PC-3 (cell line): Measurements from ENCODE around the gene ARHGAP24. TPM values are rescaled to one million over a fixed set of nuclear protein-coding genes. Genes with fewer than 3 reads are reported as not detected.
A peak's percentile ranks its signal among the peaks of the same experiment; 100 is the strongest.

Experiments used
- ATAC-seq: fragments of 200-7000 bp; cut with Tn5 transposase; 2 replicates; pipeline ENCODE4 v1.9.1; 2020; ENCODE audit warnings: mild to moderate bottlenecking, moderate library complexity
- BruUV-seq: library from RNA; stranded (reverse); fragments of 400-500 nt; replicated peaks from 2 replicates; lab custom pipeline; 2021; lab: Mats Ljungman, UMichigan
- CTCF ChIA-PET: fragments of 300-600 bp; sonication (Branson Sonifier 250); formaldehyde crosslinking; loops from one replicate; lab custom pipeline; 2022; ENCODE audit warnings: antibody characterized with exemption; lab: Charles Lee
- POLR2A ChIA-PET: fragments of 300-600 bp; sonication (Branson Sonifier 250); formaldehyde crosslinking; loops from one replicate; lab custom pipeline; 2022; ENCODE audit warnings: antibody characterized with exemption; ENCODE audit not compliant: unreplicated experiment; lab: Charles Lee
- DNase-seq: peaks from one replicate; pipeline ENCODE4 v3.0.0-alpha.2; 2015
- H2AFZ ChIP-seq: fragments of 300-600 bp; sonication (generic); 2 replicates; pipeline ENCODE4 v1.6.0; 2016; ENCODE audit warnings: antibody characterized with exemption, low read length
- H3F3A ChIP-seq: fragments of 300-600 bp; sonication (generic); one replicate; pipeline ENCODE4 v1.6.0; 2017; ENCODE audit warnings: antibody characterized with exemption, low read length, control low read depth, mild to moderate bottlenecking; ENCODE audit not compliant: unreplicated experiment
- H3K27ac ChIP-seq: fragments of 300-600 bp; sonication (generic); 2 replicates; pipeline ENCODE4 v1.5.1; 2016; ENCODE audit warnings: mild to moderate bottlenecking, low read length
- H3K27me3 ChIP-seq: fragments of 300-600 bp; sonication (generic); 2 replicates; pipeline ENCODE4 v1.6.1; 2016; ENCODE audit warnings: low read length, mixed read lengths
- H3K36me3 ChIP-seq: fragments of 300-600 bp; sonication (generic); 2 replicates; pipeline ENCODE4 v1.6.1; 2016; ENCODE audit warnings: low read depth, mixed run types, low read length, mixed read lengths
- H3K4me1 ChIP-seq: fragments of 300-600 bp; sonication (generic); 2 replicates; pipeline ENCODE4 v1.5.1; 2016; ENCODE audit warnings: low read length; ENCODE audit not compliant: insufficient read depth
- H3K4me2 ChIP-seq: fragments of 300-600 bp; sonication (generic); 2 replicates; pipeline ENCODE4 v1.6.0; 2016; ENCODE audit warnings: low read length
- H3K4me3 ChIP-seq: fragments of 300-600 bp; sonication (generic); 2 replicates; pipeline ENCODE4 v1.5.1; 2016; ENCODE audit warnings: mild to moderate bottlenecking, low read length, mixed read lengths
- H3K79me2 ChIP-seq: fragments of 300-600 bp; sonication (generic); 2 replicates; pipeline ENCODE4 v1.6.1; 2017; ENCODE audit warnings: low read length, mixed read lengths
- H3K9ac ChIP-seq: fragments of 300-600 bp; sonication (generic); 2 replicates; pipeline ENCODE4 v1.6.0; 2016; ENCODE audit warnings: mild to moderate bottlenecking, low read length
- H3K9me2 ChIP-seq: fragments of 300-600 bp; sonication (generic); replicated peaks from 2 replicates; pipeline ENCODE4 v1.6.1; 2016; ENCODE audit warnings: mixed run types, low read length, mixed read lengths
- H3K9me3 ChIP-seq: fragments of 300-600 bp; sonication (generic); 2 replicates; pipeline ENCODE4 v1.6.1; 2016; ENCODE audit warnings: low read length, mixed read lengths
- H4K20me1 ChIP-seq: fragments of 300-600 bp; sonication (generic); 2 replicates; pipeline ENCODE4 v1.6.1; 2016; ENCODE audit warnings: low read length, mixed read lengths
- CTCF ChIP-seq: fragments of 300-600 bp; sonication (generic); conservative IDR thresholded peaks from 2 replicates; pipeline ENCODE4 v1.5.1; 2017; ENCODE audit warnings: antibody characterized with exemption, low read depth, mild to moderate bottlenecking, low read length
- EZH2 ChIP-seq: fragments of 300-600 bp; sonication (generic); IDR thresholded peaks from one replicate; pipeline ENCODE4 v1.6.1; 2017; ENCODE audit warnings: antibody characterized with exemption, mild to moderate bottlenecking, low read length; ENCODE audit not compliant: unreplicated experiment
- EZH2phosphoT487 ChIP-seq: fragments of 300-600 bp; sonication (generic); IDR thresholded peaks from 2 replicates; pipeline ENCODE4 v1.6.1; 2018; ENCODE audit warnings: mild to moderate bottlenecking, antibody characterized with exemption, low read length, borderline replicate concordance
- intact Hi-C: fragments of 100-400 bp; cut with micrococcal nuclease; formaldehyde crosslinking; loops from 2 replicates; pipeline ENCODE4 v1.9.0; 2023
- total RNA-seq: library from RNA; depleted of rRNA; stranded (reverse); fragments of >200 nt; gene quantifications from 2 replicates; pipeline ENCODE4 v1.2.3, GENCODE V29; 2014

The ARHGAP24 gene
- total RNA-seq, 1 experiment from 2014 or later = 7.4 TPM

- POLR2A ChIA-PET = no interaction called here
- no peak overlapping the region for H3K4me3 ChIP-seq
- ATAC-seq (no peak), DNase-seq (no peak)
- H3K79me2 ChIP-seq = peaks cover 22% of the 10 kb centered on the region
- CTCF ChIA-PET = no interaction called here
- BruUV-seq = no TSS peak
- H4K20me1 ChIP-seq = no peaks in the 10 kb centered on the region
- no peak overlapping the region for H3K9ac ChIP-seq
- no peaks in the 10 kb centered on the region for H3K9me3 ChIP-seq
- no peak overlapping the region for H3K4me2 ChIP-seq
- no peak overlapping the region for H2AFZ ChIP-seq
- H3K9me2 ChIP-seq = no peaks in the 10 kb centered on the region
- no peaks in the 10 kb centered on the region for H3K36me3 ChIP-seq
- intact Hi-C loops = loop anchor here (5.0 kb wide), 1 partner anchor 167 kb away; no protein-coding TSS in a partner anchor
- no peaks in the 10 kb centered on the region for H3F3A ChIP-seq
- TF ChIP-seq EZH2phosphoT487 (no peak), CTCF (no peak), EZH2 (no peak)
- no peaks in the 10 kb centered on the region for H3K27me3 ChIP-seq
- no peak overlapping the region for H3K27ac ChIP-seq
- H3K4me1 ChIP-seq = peaks cover 55% of the 10 kb centered on the region
Measured at GRCh38 chr4:85784947-85785346, 310.0 kb downstream of the ARHGAP24 start.

GRCh38 chr4:85787133-85787532 is 312.2 kb downstream of the ARHGAP24 start:
- Histone ChIP-seq H3K36me3 (no peaks in the 10 kb centered on the region), H4K20me1 (no peaks in the 10 kb centered on the region), H3F3A (no peaks in the 10 kb centered on the region), H3K4me3 (0 out of 2 replicates have a peak overlapping the region, but pooled peaks have one; percentile 13), H3K9me3 (no peaks in the 10 kb centered on the region), H3K4me1 (peaks cover 48% of the 10 kb centered on the region), H3K27me3 (no peaks in the 10 kb centered on the region), H3K4me2 (peak overlapping the region; percentile 56), H3K79me2 (peaks cover 5% of the 10 kb centered on the region), H3K9me2 (no peaks in the 10 kb centered on the region), H3K27ac (peak overlapping the region; percentile 95), H2AFZ (no peak overlapping the region), H3K9ac (peak overlapping the region; percentile 58)
- no TSS peak for BruUV-seq
- TF ChIP-seq EZH2 (no peak), CTCF (no peak), EZH2phosphoT487 (no peak)
- peak; percentile 76 for ATAC-seq
- peak; percentile 86 for DNase-seq
- intact Hi-C loops = loop anchor here (5.0 kb wide), 1 partner anchor 165 kb away; no protein-coding TSS in a partner anchor
- POLR2A ChIA-PET = interaction anchor here (0.6 to 0.7 kb wide), 2 partner anchors 8 to 705 kb away, joined by 3 read pairs; no protein-coding TSS in a partner anchor
- CTCF ChIA-PET = interaction anchor here (0.5 to 1.8 kb wide), 4 partner anchors 9 to 180 kb away, joined by 3 to 7 read pairs (median 4); no protein-coding TSS in a partner anchor

- Histone ChIP-seq H3K4me1 (peaks cover 47% of the 10 kb centered on the region), H2AFZ (no peak overlapping the region), H3K36me3 (no peaks in the 10 kb centered on the region), H3K9me2 (no peaks in the 10 kb centered on the region), H3K4me3 (no peak overlapping the region), H3K79me2 (no peaks in the 10 kb centered on the region), H3K27ac (no peak overlapping the region), H3F3A (no peaks in the 10 kb centered on the region), H3K9me3 (no peaks in the 10 kb centered on the region), H3K4me2 (no peak overlapping the region), H3K9ac (no peak overlapping the region), H4K20me1 (no peaks in the 10 kb centered on the region), H3K27me3 (no peaks in the 10 kb centered on the region)
- intact Hi-C loops = loop anchor here (5.0 kb wide), 1 partner anchor 164 kb away; no protein-coding TSS in a partner anchor
- DNase-seq (no peak), ATAC-seq (no peak)
- ChIA-PET POLR2A (no interaction called here), CTCF (no interaction called here)
- BruUV-seq = no TSS peak
- no peak for TF ChIP-seq EZH2
- TF ChIP-seq CTCF = no peak
- TF ChIP-seq EZH2phosphoT487 = no peak
Measured at GRCh38 chr4:85788604-85789003, 313.7 kb downstream of the ARHGAP24 start.
